H9 (cell line): ENCODE results near the gene C1QTNF6. TPM values are rescaled to one million over a fixed set of nuclear protein-coding genes. Genes with fewer than 3 reads are reported as not detected.

Source experiments
- DNase-seq: peaks from one replicate; pipeline ENCODE4 v3.0.0-alpha.2; 2017
- H2AFZ ChIP-seq: one replicate; pipeline ENCODE4 v1.6.1; 2013; ENCODE audit warnings: mild to moderate bottlenecking, low read length, control low read depth, moderate library complexity
- H2AK5ac ChIP-seq: 2 replicates; pipeline ENCODE4 v1.6.1; 2013; ENCODE audit warnings: low read length, control low read depth, mixed read lengths; ENCODE audit not compliant: insufficient read length
- H2BK120ac ChIP-seq: one replicate; pipeline ENCODE4 v1.6.1; 2013; ENCODE audit warnings: low read depth, mild to moderate bottlenecking, low read length, control low read depth, inconsistent platforms; ENCODE audit not compliant: poor library complexity, severe bottlenecking
- H2BK12ac ChIP-seq: 2 replicates; pipeline ENCODE4 v1.6.1; 2013; ENCODE audit warnings: low read length, control low read depth, mixed read lengths, low read depth; ENCODE audit not compliant: insufficient read length
- H2BK15ac ChIP-seq: 2 replicates; pipeline ENCODE4 v1.6.1; 2013; ENCODE audit warnings: low read depth, low read length, control low read depth
- H2BK20ac ChIP-seq: one replicate; pipeline ENCODE4 v1.6.1; 2013; ENCODE audit warnings: low read depth, mild to moderate bottlenecking, low read length, control low read depth, inconsistent platforms; ENCODE audit not compliant: poor library complexity, severe bottlenecking
- H2BK5ac ChIP-seq: 2 replicates; pipeline ENCODE4 v1.6.1; 2013; ENCODE audit warnings: low read length, control low read depth, mixed read lengths; ENCODE audit not compliant: insufficient read length
- H3K14ac ChIP-seq: 2 replicates; pipeline ENCODE4 v1.6.1; 2013; ENCODE audit warnings: low read length, control low read depth; ENCODE audit not compliant: insufficient read depth
- H3K18ac ChIP-seq: 2 replicates; pipeline ENCODE4 v1.6.1; 2013; ENCODE audit warnings: low read depth, mild to moderate bottlenecking, mixed read lengths, low read length, control low read depth; ENCODE audit not compliant: insufficient read length
- H3K23ac ChIP-seq: 2 replicates; pipeline ENCODE4 v1.6.1; 2013; ENCODE audit warnings: low read length, control low read depth, mixed read lengths, low read depth; ENCODE audit not compliant: insufficient read length
- H3K23me2 ChIP-seq: 2 replicates; pipeline ENCODE4 v1.6.1; 2013; ENCODE audit warnings: low read depth, mild to moderate bottlenecking, mixed read lengths, low read length, control low read depth; ENCODE audit not compliant: insufficient read length, poor library complexity, severe bottlenecking
- H3K27ac ChIP-seq: 2 replicates; pipeline ENCODE4 v1.5.1; 2013; ENCODE audit warnings: low read length, control low read depth, mixed read lengths, low read depth; ENCODE audit not compliant: insufficient read length
- H3K27me3 ChIP-seq: 2 replicates; pipeline ENCODE4 v1.6.1; 2013; ENCODE audit warnings: low read length, control low read depth, inconsistent platforms; ENCODE audit not compliant: insufficient read depth
- H3K4ac ChIP-seq: 2 replicates; pipeline ENCODE4 v1.6.1; 2013; ENCODE audit warnings: low read depth, mild to moderate bottlenecking, control low read depth, inconsistent platforms, low read length, moderate library complexity
- H3K4me1 ChIP-seq: 2 replicates; pipeline ENCODE4 v1.6.1; 2013; ENCODE audit warnings: low read length, control low read depth, inconsistent platforms; ENCODE audit not compliant: insufficient read depth
- H3K4me2 ChIP-seq: 2 replicates; pipeline ENCODE4 v1.6.1; 2013; ENCODE audit warnings: low read length, control low read depth, mixed read lengths; ENCODE audit not compliant: insufficient read length, insufficient read depth
- H3K56ac ChIP-seq: 2 replicates; pipeline ENCODE4 v1.6.1; 2013; ENCODE audit warnings: low read depth, mild to moderate bottlenecking, mixed read lengths, low read length, control low read depth; ENCODE audit not compliant: insufficient read length
- H3K79me1 ChIP-seq: 2 replicates; pipeline ENCODE4 v1.6.1; 2013; ENCODE audit warnings: low read depth, mild to moderate bottlenecking, moderate library complexity, low read length, control low read depth, inconsistent platforms; ENCODE audit not compliant: insufficient read depth, poor library complexity, severe bottlenecking
- H3K79me2 ChIP-seq: 2 replicates; pipeline ENCODE4 v1.6.1; 2013; ENCODE audit warnings: low read length, control low read depth, inconsistent platforms; ENCODE audit not compliant: insufficient read depth
- H3K9ac ChIP-seq: 2 replicates; pipeline ENCODE4 v1.6.1; 2013; ENCODE audit warnings: low read length, control low read depth, mixed read lengths; ENCODE audit not compliant: insufficient read length; ENCODE audit errors: extremely low read depth
- H3K9me3 ChIP-seq: one replicate; pipeline ENCODE4 v1.6.1; 2013; ENCODE audit warnings: low read depth, low read length, inconsistent platforms; ENCODE audit not compliant: control insufficient read depth
- H3T11ph ChIP-seq: one replicate; pipeline ENCODE4 v1.6.1; 2013; ENCODE audit warnings: mild to moderate bottlenecking, low read length, control low read depth, inconsistent platforms
- H4K20me1 ChIP-seq: one replicate; pipeline ENCODE4 v1.6.1; 2013; ENCODE audit not compliant: control insufficient read depth, insufficient read length, insufficient read depth
- H4K5ac ChIP-seq: 2 replicates; pipeline ENCODE4 v1.6.1; 2013; ENCODE audit warnings: low read depth, mild to moderate bottlenecking, mixed read lengths, low read length, control low read depth; ENCODE audit not compliant: insufficient read length
- H4K8ac ChIP-seq: replicated peaks from 2 replicates; pipeline ENCODE4 v1.6.1; 2013; ENCODE audit warnings: low read length, control low read depth, mixed read lengths, low read depth; ENCODE audit not compliant: insufficient read length
- H4K91ac ChIP-seq: 2 replicates; pipeline ENCODE4 v1.6.1; 2013; ENCODE audit warnings: low read depth, mild to moderate bottlenecking, moderate library complexity, mixed read lengths, low read length, control low read depth; ENCODE audit not compliant: insufficient read length
- H3K27ac Mint-ChIP-seq, 3 experiments: 2 replicates in 2 of 3; 3 replicates in 1 of 3; pipeline ENCODE4 v1.8.0; 2020 to 2021; ENCODE audit warnings: mixed read lengths in 3 of 3, mild to moderate bottlenecking in 1 of 3, moderate library complexity in 1 of 3
- H3K27me3 Mint-ChIP-seq: 2 replicates; pipeline ENCODE4 v1.8.0; 2021; ENCODE audit warnings: low read depth, mild to moderate bottlenecking, moderate library complexity, mixed read lengths
- H3K36me3 Mint-ChIP-seq, 3 experiments: 2 replicates in 2 of 3; 3 replicates in 1 of 3; pipeline ENCODE4 v1.8.0; 2020 to 2021; ENCODE audit warnings: low read depth in 3 of 3, mixed read lengths in 3 of 3; ENCODE audit not compliant: insufficient read depth in 1 of 3
- H3K4me1 Mint-ChIP-seq, 2 experiments: 2 replicates each; pipeline ENCODE4 v1.8.0; 2020; ENCODE audit warnings: mixed read lengths in 2 of 2
- H3K4me3 Mint-ChIP-seq, 2 experiments: 2 replicates in 1 of 2; 3 replicates in 1 of 2; pipeline ENCODE4 v1.8.0; 2020 to 2021; ENCODE audit warnings: mild to moderate bottlenecking in 2 of 2, mixed read lengths in 2 of 2, moderate library complexity in 1 of 2
- H3K9me3 Mint-ChIP-seq, 2 experiments: 2 replicates in 1 of 2; 3 replicates in 1 of 2; pipeline ENCODE4 v1.8.0; 2020; ENCODE audit warnings: mild to moderate bottlenecking in 2 of 2, mixed read lengths in 2 of 2, moderate library complexity in 1 of 2
- WGBS: extraction: QIAGEN DNeasy Blood & Tissue Kit; methylation state at CpG from one replicate; pipeline ENCODE4 v1.1.7; 2013; ENCODE audit warnings: missing lambda C conversion rate, low lambda C conversion rate, mixed read lengths; ENCODE audit not compliant: insufficient read length; ENCODE audit errors: extremely low coverage; 5-methylcytosine and 5-hydroxymethylcytosine counted together
- total RNA-seq: library from RNA; stranded (reverse); gene quantifications from 2 replicates; pipeline ENCODE4 v1.2.1, GENCODE V29; 2021
- TF ChIP-seq, protein P1 (sequence below): fragments of 200-600 bp; sonication (generic); conservative IDR thresholded peaks from 3 replicates; pipeline ENCODE4 v1.8.0; 2021; ENCODE audit warnings: antibody characterized with exemption, mild to moderate bottlenecking

Gene C1QTNF6
- total RNA-seq, 1 experiment from 2014 or later = 5.0 TPM

DNA sequence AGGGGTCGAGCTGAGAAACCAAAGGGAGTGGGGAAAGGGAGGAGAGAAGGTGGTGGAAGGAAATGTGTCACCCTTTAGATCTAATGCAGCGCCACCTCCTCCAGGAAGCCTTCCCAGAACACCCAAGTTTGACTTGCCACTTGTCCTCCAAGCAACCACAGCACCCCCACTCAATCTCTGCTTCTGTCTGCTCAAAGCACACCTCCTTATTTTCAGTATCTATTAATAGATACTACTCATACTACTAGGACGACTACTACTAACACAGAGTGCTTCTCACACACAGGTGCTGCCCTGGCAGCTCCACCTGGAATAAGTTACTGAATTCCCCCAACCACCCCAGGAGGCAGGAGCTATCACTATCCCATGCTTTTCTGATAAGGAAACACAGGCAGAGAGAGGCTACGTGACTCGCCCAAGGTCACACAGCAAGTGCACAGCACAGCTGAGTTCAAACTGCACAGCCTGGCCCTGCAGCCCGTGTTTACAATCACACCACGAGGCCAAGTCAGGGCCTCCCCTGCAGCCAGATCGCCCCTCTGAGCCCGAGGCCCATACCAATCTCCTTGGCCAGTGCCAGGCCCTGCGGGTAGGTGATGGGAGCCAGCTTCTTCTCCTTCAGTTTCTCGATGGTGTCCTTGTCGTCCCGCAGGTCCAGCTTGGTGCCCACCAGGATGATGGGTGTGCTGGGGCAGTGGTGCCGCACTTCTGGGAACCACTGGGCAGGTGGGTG lies 42.8 kb upstream of the C1QTNF6 start:
- H3K23ac ChIP-seq = no peak overlapping the region
- no peak overlapping the region for H3K18ac ChIP-seq
- DNase-seq = no peak
- no peak overlapping the region for H3K4me3 Mint-ChIP-seq
- peaks cover 10% of the 10 kb centered on the region for H3K27me3 Mint-ChIP-seq
- H3K27ac ChIP-seq = no peak overlapping the region
- H3K79me2 ChIP-seq = no peaks in the 10 kb centered on the region
- H2BK120ac ChIP-seq = no peak overlapping the region
- H4K8ac ChIP-seq = no peak overlapping the region
- no peak overlapping the region for H3K56ac ChIP-seq
- no peaks in the 10 kb centered on the region for H3K27me3 ChIP-seq
- H3T11ph ChIP-seq = no peak overlapping the region
- H4K91ac ChIP-seq = no peak overlapping the region
- H3K9me3 Mint-ChIP-seq = no peaks in the 10 kb centered on the region; a peak in 1 of 5 replicates
- no peak overlapping the region; the same call in 1 of the 2 replicates for H3K14ac ChIP-seq
- peaks cover 5 to 11% of the 10 kb centered on the region in 2 experiments for H3K4me1 Mint-ChIP-seq
- H3K23me2 ChIP-seq = no peaks in the 10 kb centered on the region
- H3K4ac ChIP-seq = no peak overlapping the region
- no peak overlapping the region for H2BK12ac ChIP-seq
- H2AK5ac ChIP-seq = no peak overlapping the region
- TF ChIP-seq, protein P1, sequence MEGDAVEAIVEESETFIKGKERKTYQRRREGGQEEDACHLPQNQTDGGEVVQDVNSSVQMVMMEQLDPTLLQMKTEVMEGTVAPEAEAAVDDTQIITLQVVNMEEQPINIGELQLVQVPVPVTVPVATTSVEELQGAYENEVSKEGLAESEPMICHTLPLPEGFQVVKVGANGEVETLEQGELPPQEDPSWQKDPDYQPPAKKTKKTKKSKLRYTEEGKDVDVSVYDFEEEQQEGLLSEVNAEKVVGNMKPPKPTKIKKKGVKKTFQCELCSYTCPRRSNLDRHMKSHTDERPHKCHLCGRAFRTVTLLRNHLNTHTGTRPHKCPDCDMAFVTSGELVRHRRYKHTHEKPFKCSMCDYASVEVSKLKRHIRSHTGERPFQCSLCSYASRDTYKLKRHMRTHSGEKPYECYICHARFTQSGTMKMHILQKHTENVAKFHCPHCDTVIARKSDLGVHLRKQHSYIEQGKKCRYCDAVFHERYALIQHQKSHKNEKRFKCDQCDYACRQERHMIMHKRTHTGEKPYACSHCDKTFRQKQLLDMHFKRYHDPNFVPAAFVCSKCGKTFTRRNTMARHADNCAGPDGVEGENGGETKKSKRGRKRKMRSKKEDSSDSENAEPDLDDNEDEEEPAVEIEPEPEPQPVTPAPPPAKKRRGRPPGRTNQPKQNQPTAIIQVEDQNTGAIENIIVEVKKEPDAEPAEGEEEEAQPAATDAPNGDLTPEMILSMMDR = no peak
- no peak overlapping the region for H4K5ac ChIP-seq
- no peak overlapping the region; a peak in 1 of 7 replicates for H3K27ac Mint-ChIP-seq
- no peaks in the 10 kb centered on the region for H3K9me3 ChIP-seq
- H2BK15ac ChIP-seq = no peak overlapping the region
- no peaks in the 10 kb centered on the region for H3K4me1 ChIP-seq
- H2BK20ac ChIP-seq = no peak overlapping the region
- no peaks in the 10 kb centered on the region for H3K36me3 Mint-ChIP-seq
- H3K79me1 ChIP-seq = no peaks in the 10 kb centered on the region
- no peak overlapping the region for H3K4me2 ChIP-seq
- no peak overlapping the region for H2AFZ ChIP-seq
- no peak overlapping the region for H3K9ac ChIP-seq
- no CpG with 5 or more reads among the region's 14 CpGs for WGBS
- H2BK5ac ChIP-seq = no peak overlapping the region
- no peaks in the 10 kb centered on the region for H4K20me1 ChIP-seq
